ENCODE data around the gene UPK3BL1.
"Not testable (repeated sequence)": the region's sequence is repeated elsewhere in the genome, so short reads cannot be mapped to it uniquely, and the experiment has no call there.

The UPK3BL1 gene

DNA sequence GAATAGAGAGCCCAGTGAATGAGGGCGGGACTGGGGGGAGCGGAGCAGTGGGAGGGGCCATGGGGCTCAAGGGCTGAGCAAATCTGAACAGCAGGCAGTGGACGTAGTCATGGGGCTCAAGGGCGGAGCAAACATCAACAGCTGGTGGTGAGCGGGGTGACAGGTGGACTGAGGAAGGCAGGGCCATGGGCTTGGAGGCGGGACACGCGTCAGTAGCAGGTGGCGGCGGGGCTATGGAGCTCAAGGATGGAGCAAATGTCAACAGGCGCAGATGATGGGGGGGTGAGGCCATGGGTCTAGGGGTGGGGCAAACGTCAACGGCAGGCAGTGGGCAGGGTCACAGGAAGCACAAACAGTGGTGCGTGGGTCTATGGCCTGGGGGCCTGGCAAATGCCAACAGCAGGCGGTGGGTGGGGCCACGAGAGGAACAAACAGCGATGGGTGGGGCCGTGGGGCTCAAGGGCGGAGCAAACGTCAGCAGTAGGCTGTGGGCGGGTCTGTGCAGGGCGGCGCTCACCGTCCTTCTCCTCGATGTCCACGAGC lies 50.0 kb downstream of the UPK3BL1 start:
- H3K9me3 ChIP-seq (replicated peaks; ENCODE audit: insufficient read depth, low read length); H2AFZ ChIP-seq (ENCODE audit: low read length); H3K27ac ChIP-seq (ENCODE audit: low read length); H3K4me2 ChIP-seq (ENCODE audit: low read depth, low read length); H3K79me2 ChIP-seq (ENCODE audit: low read length); H3K4me3 ChIP-seq (ENCODE audit: low read length); H3K36me3 ChIP-seq (replicated peaks; ENCODE audit: insufficient read depth, low read length); H3K27me3 ChIP-seq (replicated peaks; ENCODE audit: insufficient read depth, low read length); H3F3A ChIP-seq (ENCODE audit: insufficient read depth, low read length); H3K9ac ChIP-seq (ENCODE audit: low read length); H4K20me1 ChIP-seq (ENCODE audit: insufficient read depth, low read length); H3K4me1 ChIP-seq (ENCODE audit: low read length); H3K9me2 ChIP-seq (replicated peaks; ENCODE audit: insufficient read depth, low read length); DNase-seq: not testable (repeated sequence)

DNA sequence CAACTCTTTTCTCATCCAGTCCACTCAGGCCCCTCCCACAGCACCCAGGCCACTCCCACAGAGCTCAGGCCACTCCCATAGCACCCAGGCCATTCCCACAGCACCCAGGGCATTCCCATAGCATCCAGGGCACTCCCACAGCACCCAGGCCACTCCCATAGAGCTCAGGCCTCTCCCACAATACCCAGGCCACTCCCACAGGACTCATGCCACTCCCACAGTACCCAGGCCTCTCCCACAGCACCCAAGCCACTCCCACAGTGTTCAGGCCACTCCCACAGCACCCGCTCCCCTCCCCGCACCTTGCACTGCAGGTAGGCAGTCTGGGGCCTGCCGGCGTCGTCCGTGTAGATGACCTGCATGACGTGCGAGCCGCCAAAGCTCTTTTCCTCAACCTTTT lies 52.7 kb downstream of the UPK3BL1 start:
- H3F3A ChIP-seq (ENCODE audit: insufficient read depth, low read length); DNase-seq: not testable (repeated sequence)

More for the DNA sequence above, 52.7 kb downstream of the UPK3BL1 start:
- H3K36me3 ChIP-seq (replicated peaks; ENCODE audit: insufficient read depth, low read length); H3K9ac ChIP-seq (ENCODE audit: low read length); H3K79me2 ChIP-seq (ENCODE audit: low read length); H2AFZ ChIP-seq (ENCODE audit: low read length); H3K9me2 ChIP-seq (replicated peaks; ENCODE audit: insufficient read depth, low read length); H3K4me3 ChIP-seq (ENCODE audit: low read length); H3K9me3 ChIP-seq (replicated peaks; ENCODE audit: insufficient read depth, low read length); H3K4me1 ChIP-seq (ENCODE audit: low read length); H4K20me1 ChIP-seq (ENCODE audit: insufficient read depth, low read length); H3K4me2 ChIP-seq (ENCODE audit: low read depth, low read length); H3K27me3 ChIP-seq (replicated peaks; ENCODE audit: insufficient read depth, low read length); H3K27ac ChIP-seq (ENCODE audit: low read length): not testable (repeated sequence)
